Tibial nerve (tissue), 4 donors: Measurements from ENCODE around the gene AGXT. TPM values are rescaled to one million over a fixed set of nuclear protein-coding genes. Genes with fewer than 3 reads are reported as not detected.

Source experiments
- DNase-seq, 2 donors: peaks; one replicate each; pipeline ENCODE4 v3.0.0-alpha.2; 2019; ENCODE audit warnings: low spot score in 2 of 2
- H3K27ac ChIP-seq, 4 donors: fragments of 200-600 bp; sonication (generic) in 3 of 4; one replicate each; pipeline ENCODE4 v1.5.1; 2017 to 2019; ENCODE audit warnings: mild to moderate bottlenecking in 1 of 4
- H3K27me3 ChIP-seq, 2 donors: fragments of 200-600 bp; sonication (generic) in 1 of 2; one replicate each; pipeline versions ENCODE4 v1.5.1 to v1.6.0; 2017 to 2019
- H3K36me3 ChIP-seq, 3 donors: fragments of 200-600 bp; sonication (generic); one replicate each; pipeline ENCODE4 v1.5.1; 2018 to 2019
- H3K4me1 ChIP-seq, 4 donors: fragments of 200-600 bp; sonication (generic) in 3 of 4; one replicate each; pipeline ENCODE4 v1.5.1; 2017 to 2019
- H3K4me3 ChIP-seq, 4 donors: fragments of 200-600 bp; sonication (generic) in 3 of 4; one replicate each; pipeline ENCODE4 v1.5.1; 2017 to 2019; ENCODE audit warnings: mild to moderate bottlenecking in 1 of 4, moderate library complexity in 1 of 4
- H3K9me3 ChIP-seq, 4 donors: fragments of 200-600 bp; sonication (generic) in 3 of 4; one replicate each; pipeline ENCODE4 v1.5.1; 2017 to 2019
- CTCF ChIP-seq, 5 experiments: fragments of 200-600 bp in 3 of 5; fragments of 450-650 bp in 2 of 5; sonication (generic) in 3 of 5; IDR thresholded peaks; one replicate each; pipeline ENCODE4 v1.5.1; 2016 to 2019; ENCODE audit warnings: antibody characterized with exemption in 5 of 5, mild to moderate bottlenecking in 3 of 5, moderate library complexity in 2 of 5
- EP300 ChIP-seq, 2 donors: sonication (generic); formaldehyde crosslinking; IDR thresholded peaks; one replicate each; pipeline ENCODE4 v1.6.1; 2017; ENCODE audit warnings: antibody characterized with exemption in 2 of 2, mild to moderate bottlenecking in 1 of 2
- POLR2A ChIP-seq, 2 donors: fragments of 450-650 bp; IDR thresholded peaks; one replicate each; pipeline ENCODE4 v1.6.1; 2017; ENCODE audit warnings: antibody characterized with exemption in 2 of 2, mild to moderate bottlenecking in 2 of 2, moderate library complexity in 2 of 2
- WGBS, 2 donors: methylation state at CpG; one replicate each; pipeline ENCODE4 v1.1.5; 2018; 5-methylcytosine and 5-hydroxymethylcytosine counted together
- total RNA-seq, 4 donors: library from RNA; depleted of rRNA; stranded (reverse); fragments of >200 nt; gene quantifications; one replicate each; pipeline ENCODE4 v1.1.0, GENCODE V29; 2016

AGXT gene
- total RNA-seq, 4 donors from 2014 or later: 0.30 TPM; not detected in 3

- no peaks in the 10 kb centered on the region for H3K27me3 ChIP-seq
- no peak overlapping the region for H3K27ac ChIP-seq
- 88 to 91% methylated on average over 19 to 28 of the region's 29 CpGs for WGBS, 2 donors
- no peak overlapping the region for H3K4me3 ChIP-seq
- H3K9me3 ChIP-seq: peaks cover 0 to 23% (median 1%) of the 10 kb centered on the region in 4 donors
- H3K4me1 ChIP-seq: peaks cover 0 to 16% (median 4%) of the 10 kb centered on the region in 4 donors
- TF ChIP-seq EP300 (IDR thresholded peaks at IDR 0.05) (no peak), POLR2A (IDR thresholded peaks at IDR 0.05) (no peak), CTCF (IDR thresholded peaks at IDR 0.05) (no peak)
- H3K36me3 ChIP-seq: no peaks in the 10 kb centered on the region
- peak; percentile 3 to 8 for DNase-seq
Measured at GRCh38 chr2:240925568-240926515, 57.2 kb downstream of the AGXT start.

- Histone ChIP-seq H3K4me3 (no peak overlapping the region), H3K9me3 (peaks cover 0 to 23% (median 1%) of the 10 kb centered on the region in 4 donors), H3K4me1 (peaks cover 0 to 7% (median under 1%) of the 10 kb centered on the region in 4 donors), H3K36me3 (no peaks in the 10 kb centered on the region), H3K27ac (no peak overlapping the region), H3K27me3 (no peaks in the 10 kb centered on the region)
- peak; percentile 3 to 11 for DNase-seq
- WGBS, 2 donors: 67 to 73% methylated on average over 27 to 36 of the region's 38 CpGs
- no peak for TF ChIP-seq EP300 (IDR thresholded peaks at IDR 0.05)
- TF ChIP-seq POLR2A (IDR thresholded peaks at IDR 0.05): no peak
- TF ChIP-seq CTCF (IDR thresholded peaks at IDR 0.05): no peak
Measured at GRCh38 chr2:240926516-240927389, 58.1 kb downstream of the AGXT start.

GRCh38 chr2:240927390-240927781 lies 58.8 kb downstream of the AGXT start:
- H3K27ac ChIP-seq: no peak overlapping the region
- DNase-seq: no peak
- 85 to 87% methylated on average over 7 of the region's 7 CpGs for WGBS, 2 donors
- no peak for TF ChIP-seq POLR2A (IDR thresholded peaks at IDR 0.05)
- TF ChIP-seq CTCF (IDR thresholded peaks at IDR 0.05): no peak
- TF ChIP-seq EP300 (IDR thresholded peaks at IDR 0.05): no peak
- no peaks in the 10 kb centered on the region for H3K36me3 ChIP-seq
- H3K4me1 ChIP-seq: peaks cover 0 to 1% (median 0%) of the 10 kb centered on the region in 4 donors
- H3K27me3 ChIP-seq: no peaks in the 10 kb centered on the region
- H3K9me3 ChIP-seq: peaks cover 0 to 23% (median 1%) of the 10 kb centered on the region in 4 donors
- no peak overlapping the region for H3K4me3 ChIP-seq

GRCh38 chr2:240928476-240929363 lies 60.1 kb downstream of the AGXT start:
- no peak overlapping the region for H3K4me3 ChIP-seq
- DNase-seq: peak; percentile 2 to 8
- 88 to 89% methylated on average over 24 of the region's 24 CpGs for WGBS, 2 donors
- no peaks in the 10 kb centered on the region for H3K36me3 ChIP-seq
- TF ChIP-seq EP300 (IDR thresholded peaks at IDR 0.05) (no peak), POLR2A (IDR thresholded peaks at IDR 0.05) (no peak), CTCF (IDR thresholded peaks at IDR 0.05) (no peak)
- H3K4me1 ChIP-seq: no peaks in the 10 kb centered on the region
- no peak overlapping the region for H3K27ac ChIP-seq
- peaks cover 0 to 23% (median 1%) of the 10 kb centered on the region in 4 donors for H3K9me3 ChIP-seq
- no peaks in the 10 kb centered on the region for H3K27me3 ChIP-seq
